Chondrocyte (in vitro differentiated cells): ENCODE results near the gene PSMB2. TPM values are rescaled to one million over a fixed set of nuclear protein-coding genes. Genes with fewer than 3 reads are reported as not detected.

Source experiments
- DNase-seq: peaks from one replicate; pipeline ENCODE4 v3.0.0; 2021; ENCODE audit warnings: mixed read lengths, low spot score
- H3K27ac Mint-ChIP-seq: one replicate; pipeline ENCODE4 v1.8.0; 2021; ENCODE audit warnings: mild to moderate bottlenecking, moderate library complexity, mixed read lengths; ENCODE audit not compliant: unreplicated experiment
- H3K27me3 Mint-ChIP-seq: 2 replicates; pipeline ENCODE4 v1.8.0; 2021; ENCODE audit warnings: low read depth, mixed read lengths
- H3K36me3 Mint-ChIP-seq: 2 replicates; pipeline ENCODE4 v1.8.0; 2021; ENCODE audit warnings: low read depth, mixed read lengths
- H3K4me1 Mint-ChIP-seq: 2 replicates; pipeline ENCODE4 v1.8.0; 2021; ENCODE audit warnings: low read depth, mild to moderate bottlenecking, mixed read lengths
- H3K4me3 Mint-ChIP-seq: one replicate; pipeline ENCODE4 v1.8.0; 2021; ENCODE audit warnings: mild to moderate bottlenecking, moderate library complexity, mixed read lengths; ENCODE audit not compliant: unreplicated experiment
- H3K9me3 Mint-ChIP-seq: 2 replicates; pipeline ENCODE4 v1.8.0; 2021; ENCODE audit warnings: low read depth, mixed read lengths
- CTCF ChIP-seq: fragments of 200-600 bp; sonication (generic); IDR thresholded peaks from 2 replicates; pipeline ENCODE4 v1.5.0; 2021; ENCODE audit warnings: antibody characterized with exemption, mild to moderate bottlenecking, moderate library complexity
- total RNA-seq: library from RNA; stranded (reverse); gene quantifications from 3 replicates; pipeline ENCODE4 v1.2.1, GENCODE V29; 2021

The PSMB2 gene
- total RNA-seq, 1 donor from 2014 or later: 58.9 TPM

GRCh38 chr1:35597870-35598269 is 43.5 kb downstream of the PSMB2 start:
- no peak for DNase-seq
- H3K4me3 Mint-ChIP-seq: no peak overlapping the region
- H3K9me3 Mint-ChIP-seq: no peaks in the 10 kb centered on the region
- H3K36me3 Mint-ChIP-seq: peaks cover 14% of the 10 kb centered on the region
- TF ChIP-seq CTCF: no peak
- no peaks in the 10 kb centered on the region for H3K4me1 Mint-ChIP-seq
- no peak overlapping the region for H3K27ac Mint-ChIP-seq
- H3K27me3 Mint-ChIP-seq: no peaks in the 10 kb centered on the region

- Mint-ChIP-seq H3K27ac (no peak overlapping the region), H3K36me3 (peaks cover 9% of the 10 kb centered on the region), H3K9me3 (no peaks in the 10 kb centered on the region), H3K4me3 (no peak overlapping the region), H3K4me1 (no peaks in the 10 kb centered on the region), H3K27me3 (no peaks in the 10 kb centered on the region)
- no peak for TF ChIP-seq CTCF
- DNase-seq: no peak
These were observed 45.6 kb downstream of the PSMB2 start for GRCh38 chr1:35595684-35596083.

GRCh38 chr1:35594005-35594760 is 47.1 kb downstream of the PSMB2 start:
- no peak for DNase-seq
- TF ChIP-seq CTCF: no peak
- no peaks in the 10 kb centered on the region for H3K4me1 Mint-ChIP-seq
- no peaks in the 10 kb centered on the region for H3K27me3 Mint-ChIP-seq
- H3K36me3 Mint-ChIP-seq: peaks cover 5% of the 10 kb centered on the region
- no peaks in the 10 kb centered on the region for H3K9me3 Mint-ChIP-seq
- no peak overlapping the region for H3K4me3 Mint-ChIP-seq
- no peak overlapping the region for H3K27ac Mint-ChIP-seq

GRCh38 chr1:35592991-35593769 is 48.1 kb downstream of the PSMB2 start:
- no peaks in the 10 kb centered on the region for H3K4me1 Mint-ChIP-seq
- no peak overlapping the region for H3K27ac Mint-ChIP-seq
- no peak for TF ChIP-seq CTCF
- no peak overlapping the region for H3K4me3 Mint-ChIP-seq
- H3K9me3 Mint-ChIP-seq: no peaks in the 10 kb centered on the region
- peaks cover 3% of the 10 kb centered on the region for H3K36me3 Mint-ChIP-seq
- no peaks in the 10 kb centered on the region for H3K27me3 Mint-ChIP-seq
- no peak for DNase-seq

- TF ChIP-seq CTCF: no peak
- Mint-ChIP-seq H3K9me3 (no peaks in the 10 kb centered on the region), H3K36me3 (peaks cover 3% of the 10 kb centered on the region), H3K27me3 (no peaks in the 10 kb centered on the region), H3K4me1 (no peaks in the 10 kb centered on the region), H3K4me3 (no peak overlapping the region), H3K27ac (no peak overlapping the region)
- DNase-seq: no peak
These were observed 50.1 kb downstream of the PSMB2 start for GRCh38 chr1:35591211-35591610.
